GM11168 (cell line): ENCODE results near the gene DBH.
"Not testable (repeated sequence)": the region's sequence is repeated elsewhere in the genome, so short reads cannot be mapped to it uniquely, and the experiment has no call there.

Source experiments
- in situ Hi-C: fragments of 300-500 bp; cut with MboI; formaldehyde crosslinking; loops from one replicate; pipeline ENCODE4 v1.12.0; 2022; ENCODE audit warnings: low sequenced_read_pairs; ENCODE audit not compliant: unreplicated experiment

Gene DBH

GRCh38 chr9:133658442-133659431 lies 22.6 kb downstream of the DBH start:
- in situ Hi-C loops, result no loop called here

GRCh38 chr9:133659516-133659915 lies 23.4 kb downstream of the DBH start:
- in situ Hi-C loops, result no loop called here

GRCh38 chr9:133661846-133662540 lies 25.8 kb downstream of the DBH start:
- in situ Hi-C loops, result no loop called here

- in situ Hi-C loops, result no loop called here
These were observed 28.2 kb downstream of the DBH start for GRCh38 chr9:133664173-133665050.

- in situ Hi-C loops, result no loop called here
These were observed 28.9 kb downstream of the DBH start for GRCh38 chr9:133665096-133665495.

- in situ Hi-C loops, result no loop called here
These were observed 29.4 kb downstream of the DBH start for GRCh38 chr9:133665535-133665934.

- in situ Hi-C loops, result no loop called here
These were observed 30.2 kb downstream of the DBH start for GRCh38 chr9:133666387-133666786.

GRCh38 chr9:133666845-133667244 lies 30.7 kb downstream of the DBH start:
- in situ Hi-C loops, result no loop called here

- in situ Hi-C loops, result no loop called here
These were observed 31.7 kb downstream of the DBH start for GRCh38 chr9:133667759-133668450.

GRCh38 chr9:133669182-133669801 lies 33.1 kb downstream of the DBH start:
- in situ Hi-C loops, result no loop called here

GRCh38 chr9:133670466-133670865 lies 34.3 kb downstream of the DBH start:
- in situ Hi-C loops, result no loop called here

GRCh38 chr9:133671371-133671770 lies 35.2 kb downstream of the DBH start:
- in situ Hi-C loops, result no loop called here

- in situ Hi-C loops, result no loop called here
These were observed 36.5 kb downstream of the DBH start for GRCh38 chr9:133672503-133673257.

GRCh38 chr9:133673258-133673655 lies 37.1 kb downstream of the DBH start:
- in situ Hi-C loops, result no loop called here

GRCh38 chr9:133674091-133674490 lies 37.9 kb downstream of the DBH start:
- in situ Hi-C loops, result no loop called here

- in situ Hi-C loops, result not testable (repeated sequence)
These were observed 39.6 kb downstream of the DBH start for GRCh38 chr9:133675796-133676195.

GRCh38 chr9:133676450-133676849 lies 40.3 kb downstream of the DBH start:
- in situ Hi-C loops, result no loop called here

- in situ Hi-C loops, result no loop called here
These were observed 41.2 kb downstream of the DBH start for GRCh38 chr9:133677126-133678010.
